Duodenal mucosa (tissue), 2 donors: Measurements from ENCODE around the gene LMOD1.
"Not testable (repeated sequence)": the region's sequence is repeated elsewhere in the genome, so short reads cannot be mapped to it uniquely, and the experiment has no call there.

Experiments
- H3K27ac ChIP-seq: one replicate; pipeline ENCODE4 v1.7.0; 2013; ENCODE audit warnings: low read depth, low read length
- H3K27me3 ChIP-seq, 2 donors: one replicate each; pipeline ENCODE4 v1.7.0; 2013; ENCODE audit warnings: low read length in 2 of 2, control low read depth in 1 of 2; ENCODE audit not compliant: insufficient read depth in 2 of 2, control insufficient read depth in 1 of 2
- H3K36me3 ChIP-seq, 2 donors: one replicate each; pipeline ENCODE4 v1.7.0; 2013; ENCODE audit warnings: low read length in 2 of 2, control low read depth in 1 of 2; ENCODE audit not compliant: insufficient read depth in 2 of 2, control insufficient read depth in 1 of 2
- H3K4me1 ChIP-seq, 2 donors: one replicate each; pipeline ENCODE4 v1.7.0; 2013; ENCODE audit warnings: low read length in 2 of 2, control low read depth in 1 of 2; ENCODE audit not compliant: insufficient read depth in 2 of 2, control insufficient read depth in 1 of 2
- H3K4me3 ChIP-seq, 2 donors: one replicate each; pipeline ENCODE4 v1.7.0; 2013; ENCODE audit warnings: low read length in 2 of 2, low read depth in 1 of 2
- H3K9ac ChIP-seq, 2 donors: one replicate each; pipeline ENCODE4 v1.7.0; 2013; ENCODE audit warnings: low read length in 2 of 2, low read depth in 1 of 2
- H3K9me3 ChIP-seq, 2 donors: one replicate each; pipeline ENCODE4 v1.7.0; 2013; ENCODE audit warnings: low read length in 2 of 2, control low read depth in 1 of 2; ENCODE audit not compliant: control insufficient read depth in 1 of 2

Gene LMOD1

DNA sequence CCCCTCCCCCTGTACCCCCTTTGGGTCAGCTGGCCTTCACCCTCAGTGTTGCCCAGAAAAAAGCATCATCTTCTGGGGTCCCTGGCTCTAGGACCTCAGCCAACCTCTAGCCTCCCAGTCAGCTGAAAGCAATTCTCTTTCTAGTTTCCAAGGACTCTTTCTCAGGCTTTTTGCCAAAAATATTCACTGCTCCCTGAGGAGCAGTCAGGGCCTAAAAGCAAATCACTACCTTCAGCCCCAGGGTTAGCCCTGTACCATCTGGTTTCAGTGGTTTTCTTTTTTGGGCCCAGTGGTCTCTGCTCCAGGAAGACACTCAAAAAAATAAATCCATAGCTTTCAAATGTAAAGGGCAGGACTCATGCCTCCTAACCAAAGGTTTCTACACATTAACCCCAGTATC lies 3.1 kb upstream of the LMOD1 start:
- H3K4me1 ChIP-seq = peaks cover 0 to 3% of the 10 kb centered on the region in 2 donors
- H3K27ac ChIP-seq = no peak overlapping the region
- no peak overlapping the region for H3K4me3 ChIP-seq
- peaks cover 30 to 31% of the 10 kb centered on the region in 2 donors for H3K27me3 ChIP-seq
- H3K36me3 ChIP-seq = no peaks in the 10 kb centered on the region
- no peaks in the 10 kb centered on the region for H3K9me3 ChIP-seq
- no peak overlapping the region for H3K9ac ChIP-seq

- Histone ChIP-seq H3K9ac (no peak overlapping the region), H3K27ac (no peak overlapping the region), H3K4me1 (peaks cover 0 to 3% of the 10 kb centered on the region in 2 donors), H3K27me3 (peaks cover 35 to 46% of the 10 kb centered on the region in 2 donors), H3K36me3 (no peaks in the 10 kb centered on the region), H3K4me3 (peak overlapping the region in 1 of 2 donors; percentile 2), H3K9me3 (no peaks in the 10 kb centered on the region)
These were observed 1.3 kb upstream of the LMOD1 start for GRCh38 chr1:201947697-201948008.

DNA sequence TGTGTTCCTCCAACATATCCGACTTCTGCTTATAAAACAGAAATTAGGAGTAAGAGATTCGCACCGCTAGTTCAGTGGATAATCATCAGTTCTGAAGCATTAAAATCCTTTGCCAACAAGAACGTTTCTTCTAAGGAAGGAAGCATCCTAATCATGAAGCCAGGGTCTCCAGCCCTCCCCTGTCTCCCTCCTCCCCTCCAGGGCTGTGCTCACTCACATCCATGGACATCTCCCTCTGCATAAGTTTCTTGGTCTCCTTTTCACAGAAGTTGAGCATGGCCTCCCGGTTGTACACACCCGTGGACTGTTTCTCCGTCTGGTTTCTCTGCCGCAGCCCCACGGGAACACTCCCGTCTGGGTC lies 505 bp downstream of the LMOD1 start:
- Histone ChIP-seq H3K27ac (peak overlapping the region; percentile 47), H3K9me3 (no peaks in the 10 kb centered on the region), H3K9ac (peak overlapping the region; percentile 43 to 68), H3K4me1 (peaks cover 0 to 3% of the 10 kb centered on the region in 2 donors), H3K4me3 (peak overlapping the region; percentile 55 to 57), H3K36me3 (no peaks in the 10 kb centered on the region), H3K27me3 (peaks cover 35 to 46% of the 10 kb centered on the region in 2 donors)

DNA sequence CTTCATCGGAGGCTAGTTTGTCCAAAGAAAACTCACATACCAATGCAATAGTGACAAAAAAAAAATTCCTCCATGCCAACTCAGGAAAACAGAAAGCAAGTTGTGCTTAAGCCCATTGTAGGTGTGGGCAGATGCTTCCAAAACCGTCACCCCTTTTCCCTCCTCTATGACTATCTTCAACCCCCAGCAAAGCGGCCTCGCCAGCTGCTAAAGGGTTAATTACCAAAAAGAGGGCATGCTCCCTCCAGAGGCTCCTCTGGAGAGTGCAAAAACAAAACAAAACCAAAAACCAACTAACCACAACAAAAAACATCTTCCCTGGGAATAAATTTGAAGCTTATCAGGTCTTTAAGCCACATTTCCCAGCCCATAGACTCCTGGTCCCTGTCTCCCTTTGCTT lies 1.2 kb downstream of the LMOD1 start:
- peak overlapping the region; percentile 1 for H3K27ac ChIP-seq
- peaks cover 0 to 3% of the 10 kb centered on the region in 2 donors for H3K4me1 ChIP-seq
- no peaks in the 10 kb centered on the region for H3K9me3 ChIP-seq
- H3K27me3 ChIP-seq = peaks cover 35 to 46% of the 10 kb centered on the region in 2 donors
- peak overlapping the region; percentile 35 to 68 for H3K9ac ChIP-seq
- H3K36me3 ChIP-seq = no peaks in the 10 kb centered on the region
- H3K4me3 ChIP-seq = peak overlapping the region; percentile 55 to 57

DNA sequence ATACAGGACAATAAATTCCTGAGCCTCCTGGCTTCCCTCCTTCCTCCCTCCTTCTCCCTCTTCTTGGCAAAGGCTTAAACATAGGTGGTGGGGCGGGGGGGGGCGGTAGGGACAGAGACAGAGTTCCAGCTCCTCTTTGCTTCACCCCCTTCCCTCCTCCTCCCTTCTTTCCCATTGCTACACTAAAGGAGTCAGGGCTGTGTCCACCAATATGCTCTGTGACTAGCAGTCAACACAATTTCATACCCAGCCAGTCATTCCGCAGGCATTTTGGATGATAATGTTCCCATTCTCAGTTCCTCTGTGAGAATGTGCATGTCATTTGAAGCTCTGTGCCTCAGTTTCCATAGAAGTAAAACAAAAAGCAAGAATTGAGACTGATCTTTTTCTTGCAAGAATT lies 1.7 kb downstream of the LMOD1 start:
- H3K27ac ChIP-seq = no peak overlapping the region
- H3K9ac ChIP-seq = peak overlapping the region in 1 of 2 donors; percentile 68
- no peaks in the 10 kb centered on the region for H3K36me3 ChIP-seq
- H3K4me3 ChIP-seq = peak overlapping the region; percentile 55 to 57
- no peaks in the 10 kb centered on the region for H3K9me3 ChIP-seq
- peaks cover under 1 to 3% of the 10 kb centered on the region in 2 donors for H3K4me1 ChIP-seq
- H3K27me3 ChIP-seq = peaks cover 35 to 46% of the 10 kb centered on the region in 2 donors

DNA sequence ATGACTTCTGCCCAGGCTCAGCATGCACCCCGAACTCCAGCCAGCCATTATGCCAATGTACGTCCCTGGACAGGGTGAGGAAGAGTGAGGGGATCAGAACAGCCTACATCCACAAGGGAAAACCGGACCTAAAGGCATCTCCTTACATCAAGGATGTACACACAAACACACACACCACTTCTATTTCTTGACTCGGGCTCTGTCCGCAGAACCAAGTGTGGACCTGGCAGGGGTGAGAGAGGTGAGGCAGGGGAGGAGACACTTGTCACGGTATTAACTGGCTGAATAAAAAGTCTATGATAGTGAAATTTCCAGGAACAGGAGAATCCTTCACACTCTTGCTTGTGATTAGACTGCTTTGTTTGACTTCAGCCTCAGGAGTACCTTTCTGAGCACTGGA lies 2.3 kb downstream of the LMOD1 start:
- H3K9me3 ChIP-seq = no peaks in the 10 kb centered on the region
- peaks cover 3% of the 10 kb centered on the region in 2 donors for H3K4me1 ChIP-seq
- peak overlapping the region; percentile 3 to 44 for H3K9ac ChIP-seq
- no peaks in the 10 kb centered on the region for H3K36me3 ChIP-seq
- H3K27me3 ChIP-seq = peaks cover 35 to 46% of the 10 kb centered on the region in 2 donors
- peak overlapping the region; percentile 10 to 55 for H3K4me3 ChIP-seq
- H3K27ac ChIP-seq = no peak overlapping the region

GRCh38 chr1:201942129-201942495 lies 4.2 kb downstream of the LMOD1 start:
- Histone ChIP-seq H3K27ac (no peak overlapping the region), H3K36me3 (no peaks in the 10 kb centered on the region), H3K4me3 (no peak overlapping the region), H3K9ac (no peak overlapping the region), H3K4me1 (peaks cover 3% of the 10 kb centered on the region in 2 donors), H3K9me3 (no peaks in the 10 kb centered on the region), H3K27me3 (peaks cover 29 to 36% of the 10 kb centered on the region in 2 donors)

- H3K4me3 ChIP-seq = no peak overlapping the region
- H3K27ac ChIP-seq = no peak overlapping the region
- no peak overlapping the region for H3K9ac ChIP-seq
- H3K9me3 ChIP-seq = no peaks in the 10 kb centered on the region
- no peaks in the 10 kb centered on the region for H3K36me3 ChIP-seq
- H3K4me1 ChIP-seq = peaks cover under 1 to 3% of the 10 kb centered on the region in 2 donors
- peaks cover 24 to 31% of the 10 kb centered on the region in 2 donors for H3K27me3 ChIP-seq
These were observed 4.8 kb downstream of the LMOD1 start for GRCh38 chr1:201941420-201942128.

DNA sequence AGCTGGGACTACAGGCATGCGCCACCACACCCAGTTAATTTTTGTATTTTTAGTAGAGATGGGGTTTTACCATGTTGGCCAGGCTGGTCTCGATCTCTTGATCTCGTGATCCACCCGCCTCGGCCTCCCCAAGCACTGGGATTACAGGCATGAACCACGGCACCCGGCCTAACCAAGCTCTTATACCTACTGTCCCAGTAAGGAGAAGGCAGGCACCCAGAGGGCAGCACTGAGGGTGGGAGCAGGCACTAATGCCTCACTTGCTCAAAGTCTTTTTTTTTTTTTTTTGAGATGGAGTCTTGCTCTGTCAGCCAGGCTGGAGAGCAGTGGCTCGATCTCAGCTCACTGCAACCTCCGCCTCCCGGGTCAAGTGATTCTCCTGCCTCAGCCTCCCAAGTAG lies 6.0 kb downstream of the LMOD1 start:
- peaks cover 11 to 18% of the 10 kb centered on the region in 2 donors for H3K27me3 ChIP-seq
- H3K4me1 ChIP-seq, H3K9ac ChIP-seq, H3K4me3 ChIP-seq, H3K36me3 ChIP-seq, H3K9me3 ChIP-seq, H3K27ac ChIP-seq: not testable (repeated sequence)

- Histone ChIP-seq H3K4me3 (no peak overlapping the region), H3K36me3 (no peaks in the 10 kb centered on the region), H3K27ac (no peak overlapping the region), H3K27me3 (peaks cover 5 to 15% of the 10 kb centered on the region in 2 donors), H3K9ac (no peak overlapping the region), H3K4me1 (peaks cover 0 to 3% of the 10 kb centered on the region in 2 donors), H3K9me3 (no peaks in the 10 kb centered on the region)
These were observed 6.8 kb downstream of the LMOD1 start for GRCh38 chr1:201939574-201939973.
